Measurements from ENCODE around the gene CMTM3. TPM values are rescaled to one million over a fixed set of nuclear protein-coding genes. Genes with fewer than 3 reads are reported as not detected.
"Not testable (repeated sequence)": the region's sequence is repeated elsewhere in the genome, so short reads cannot be mapped to it uniquely, and the experiment has no call there.

CMTM3 gene
- total RNA-seq, 4 donors from 2014 or later = 4.9 to 15.7 (median 11.3) TPM

GRCh38 chr16:66658860-66659190 is 54.3 kb downstream of the CMTM3 start:
- no peak for TF ChIP-seq POLR2A (IDR thresholded peaks at IDR 0.05)
- TF ChIP-seq, protein P1, sequence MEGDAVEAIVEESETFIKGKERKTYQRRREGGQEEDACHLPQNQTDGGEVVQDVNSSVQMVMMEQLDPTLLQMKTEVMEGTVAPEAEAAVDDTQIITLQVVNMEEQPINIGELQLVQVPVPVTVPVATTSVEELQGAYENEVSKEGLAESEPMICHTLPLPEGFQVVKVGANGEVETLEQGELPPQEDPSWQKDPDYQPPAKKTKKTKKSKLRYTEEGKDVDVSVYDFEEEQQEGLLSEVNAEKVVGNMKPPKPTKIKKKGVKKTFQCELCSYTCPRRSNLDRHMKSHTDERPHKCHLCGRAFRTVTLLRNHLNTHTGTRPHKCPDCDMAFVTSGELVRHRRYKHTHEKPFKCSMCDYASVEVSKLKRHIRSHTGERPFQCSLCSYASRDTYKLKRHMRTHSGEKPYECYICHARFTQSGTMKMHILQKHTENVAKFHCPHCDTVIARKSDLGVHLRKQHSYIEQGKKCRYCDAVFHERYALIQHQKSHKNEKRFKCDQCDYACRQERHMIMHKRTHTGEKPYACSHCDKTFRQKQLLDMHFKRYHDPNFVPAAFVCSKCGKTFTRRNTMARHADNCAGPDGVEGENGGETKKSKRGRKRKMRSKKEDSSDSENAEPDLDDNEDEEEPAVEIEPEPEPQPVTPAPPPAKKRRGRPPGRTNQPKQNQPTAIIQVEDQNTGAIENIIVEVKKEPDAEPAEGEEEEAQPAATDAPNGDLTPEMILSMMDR (IDR thresholded peaks at IDR 0.05) = no peak
- no peaks in the 10 kb centered on the region for H3K36me3 ChIP-seq
- no peak overlapping the region for H3K4me3 ChIP-seq
- no peaks in the 10 kb centered on the region for H3K27me3 ChIP-seq
- no peak overlapping the region for H3K27ac ChIP-seq
- H3K9me3 ChIP-seq = no peaks in the 10 kb centered on the region
- no peak for DNase-seq
- H3K4me1 ChIP-seq = peaks cover 0 to 18% (median 0%) of the 10 kb centered on the region in 4 donors

DNA sequence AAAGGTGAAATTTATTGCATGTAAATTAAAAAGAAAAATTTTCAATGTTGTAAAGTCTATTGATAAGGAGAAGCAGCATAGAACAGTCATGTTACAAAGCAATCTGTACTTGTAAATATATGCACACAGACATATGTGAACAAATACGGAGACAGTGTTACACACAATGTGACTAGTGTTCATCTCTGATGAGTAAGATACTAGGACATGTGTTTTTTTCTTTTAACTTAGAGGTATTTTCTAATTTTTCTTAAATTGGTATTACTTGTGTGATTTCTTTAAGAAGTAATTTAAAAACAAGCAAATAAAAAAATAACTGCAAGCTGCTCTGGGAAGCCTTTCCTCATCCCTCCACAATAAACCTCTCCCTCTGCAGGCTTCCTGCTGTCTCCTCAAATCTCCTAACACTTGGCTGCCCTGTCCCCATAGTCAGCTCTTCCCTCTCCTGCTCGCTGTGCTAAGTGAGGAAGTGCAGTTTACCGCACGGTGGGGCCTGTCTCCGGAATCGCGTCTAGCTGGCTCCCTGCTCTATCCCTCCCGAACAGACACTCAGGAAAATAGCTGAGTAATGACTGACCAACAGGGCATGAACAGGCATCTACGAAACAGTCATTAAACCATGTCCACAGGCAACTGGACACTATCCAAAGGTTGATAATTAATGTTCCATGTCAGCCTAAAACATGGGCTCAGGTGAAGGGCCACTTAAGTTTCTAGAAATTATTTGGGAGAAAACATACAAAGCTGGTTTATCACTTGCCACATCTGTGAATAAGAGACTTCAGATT is 56.1 kb downstream of the CMTM3 start:
- no peaks in the 10 kb centered on the region for H3K9me3 ChIP-seq
- peak in 1 of 3 donors; percentile 49 for DNase-seq
- TF ChIP-seq, protein P1 (IDR thresholded peaks at IDR 0.05) = no peak
- no peak for TF ChIP-seq POLR2A (IDR thresholded peaks at IDR 0.05)
- no peak overlapping the region for H3K4me3 ChIP-seq
- H3K36me3 ChIP-seq = no peaks in the 10 kb centered on the region
- H3K27ac ChIP-seq = peak overlapping the region in 2 of 4 donors; percentile 10 to 34
- no peaks in the 10 kb centered on the region for H3K27me3 ChIP-seq
- H3K4me1 ChIP-seq = peaks cover 0 to 18% (median 0%) of the 10 kb centered on the region in 4 donors

DNA sequence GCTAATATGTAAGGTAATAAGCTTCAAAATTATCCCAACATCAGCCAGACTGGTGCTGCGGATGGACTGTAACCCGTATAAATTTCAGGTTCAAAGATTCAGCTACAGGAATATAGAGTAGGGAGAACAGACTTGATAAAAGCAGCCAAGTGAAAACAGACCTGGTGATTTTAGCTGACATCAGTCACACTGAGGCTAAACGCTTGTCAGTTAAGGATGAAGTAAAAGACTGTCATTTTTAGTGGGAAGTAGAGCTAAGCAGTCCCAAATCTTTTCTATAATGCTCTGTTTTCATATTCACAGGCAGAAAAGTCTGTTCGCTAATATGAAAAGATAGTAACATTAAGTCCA is 56.7 kb downstream of the CMTM3 start:
- no peaks in the 10 kb centered on the region for H3K36me3 ChIP-seq
- peak overlapping the region in 2 of 4 donors; percentile 10 to 34 for H3K27ac ChIP-seq
- H3K4me1 ChIP-seq = peaks cover 0 to 18% (median 0%) of the 10 kb centered on the region in 4 donors
- no peak for TF ChIP-seq POLR2A (IDR thresholded peaks at IDR 0.05)
- TF ChIP-seq, protein P1 (IDR thresholded peaks at IDR 0.05) = no peak
- no peaks in the 10 kb centered on the region for H3K27me3 ChIP-seq
- H3K4me3 ChIP-seq = no peak overlapping the region
- no peak for DNase-seq
- no peaks in the 10 kb centered on the region for H3K9me3 ChIP-seq

GRCh38 chr16:66661671-66662346 is 57.3 kb downstream of the CMTM3 start:
- DNase-seq, H3K4me3 ChIP-seq, H3K27me3 ChIP-seq, H3K9me3 ChIP-seq, H3K36me3 ChIP-seq, H3K27ac ChIP-seq: not testable (repeated sequence)
- peaks cover 0 to 18% (median 0%) of the 10 kb centered on the region in 4 donors for H3K4me1 ChIP-seq

DNA sequence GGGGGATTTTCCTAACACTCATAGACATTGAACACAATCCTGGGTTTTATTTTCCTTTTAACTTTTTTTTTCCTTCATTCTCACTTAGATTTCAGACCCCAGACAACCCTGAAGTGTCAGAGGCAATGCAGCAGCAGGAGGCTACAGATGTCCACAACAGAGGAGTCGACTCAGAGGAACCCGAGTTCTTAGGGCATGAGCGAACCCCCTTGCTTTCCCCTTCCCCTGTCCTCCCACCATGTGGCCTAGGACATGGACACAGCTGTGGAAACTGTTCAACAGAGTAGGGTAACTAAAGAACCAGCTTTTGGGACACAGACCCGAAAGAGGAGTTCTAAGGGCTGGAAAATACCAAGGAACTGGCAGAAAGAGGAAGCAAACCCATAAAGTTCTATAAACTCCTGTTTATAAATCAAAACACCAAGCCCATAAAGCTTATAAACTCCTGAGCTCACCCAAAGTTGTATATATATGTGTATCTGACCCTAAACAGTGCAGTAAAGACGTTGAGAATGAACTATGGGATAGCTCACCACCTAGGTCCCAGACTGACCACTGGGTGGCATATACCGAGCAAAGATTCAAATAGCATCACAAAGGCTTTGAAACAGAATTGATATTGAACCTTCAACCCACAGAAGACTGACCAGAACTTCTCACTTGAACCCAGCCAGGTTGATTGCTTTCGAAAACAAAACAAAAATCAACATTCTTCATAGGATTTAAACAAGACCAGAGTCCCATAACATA is 58.1 kb downstream of the CMTM3 start:
- H3K4me1 ChIP-seq = peaks cover 0 to 18% (median 0%) of the 10 kb centered on the region in 4 donors
- H3K36me3 ChIP-seq = no peaks in the 10 kb centered on the region
- H3K27me3 ChIP-seq = no peaks in the 10 kb centered on the region
- H3K27ac ChIP-seq = no peak overlapping the region
- H3K4me3 ChIP-seq = no peak overlapping the region
- DNase-seq = peak in 1 of 3 donors; percentile 52
- TF ChIP-seq, protein P1 (IDR thresholded peaks at IDR 0.05) = peak in 3 of 6 experiments; percentile 50 to 54 (median 51)
- TF ChIP-seq POLR2A (IDR thresholded peaks at IDR 0.05) = no peak
- H3K9me3 ChIP-seq = no peaks in the 10 kb centered on the region

Small RNAs within 50 kb of the gene (small RNA-seq; reads per million reads assigned to genes)
- 0 reads per million in 2 donors for gene CKLF-CMTM1

Other genes with a start within 250 kb of the CMTM3 start
- 10 to 100 TPM in 3 of 4 donors, 1 to 10 TPM in 1; 5.3 to 28.1 (median 11.4) TPM for gene CDH5, start 238.0 kb upstream of the CMTM3 start, total RNA-seq
- not detected for gene BEAN1, start 177.4 kb upstream of the CMTM3 start, total RNA-seq
- 10 to 100 TPM; 22.8 to 33.1 (median 27.1) TPM for gene TK2, start 54.6 kb upstream of the CMTM3 start, total RNA-seq
- gene CKLF, start 52.1 kb upstream of the CMTM3 start, total RNA-seq = 10 to 100 TPM in 3 of 4 donors, 1 to 10 TPM in 1; 7.5 to 47.1 (median 22.2) TPM
- gene CMTM1, start 38.3 kb upstream of the CMTM3 start, total RNA-seq = 1 to 10 TPM in 3 of 4 donors, not detected in 1; 1.4 to 3.6 (median 2.1) TPM
- gene CMTM2, start 25.2 kb upstream of the CMTM3 start, total RNA-seq = not detected
- 100 to 1,000 TPM in 2 of 4 donors, 10 to 100 TPM in 2; 33.8 to 116 (median 101) TPM for gene CMTM4, start 92.0 kb downstream of the CMTM3 start, total RNA-seq
- 100 to 1,000 TPM; 167 to 337 (median 206) TPM for gene DYNC1LI2, start 146.9 kb downstream of the CMTM3 start, total RNA-seq
- gene TERB1, start 196.9 kb downstream of the CMTM3 start, total RNA-seq = under 1 TPM in 1 of 4 donors, not detected in 3; 0.40 TPM
- gene NAE1, start 226.3 kb downstream of the CMTM3 start, total RNA-seq = 10 to 100 TPM; 33.6 to 51.3 (median 43.0) TPM
- gene CA7, start 239.7 kb downstream of the CMTM3 start, total RNA-seq = 10 to 100 TPM; 13.2 to 59.4 (median 32.2) TPM